ENCODE data around the gene GNA15.

The GNA15 gene

DNA sequence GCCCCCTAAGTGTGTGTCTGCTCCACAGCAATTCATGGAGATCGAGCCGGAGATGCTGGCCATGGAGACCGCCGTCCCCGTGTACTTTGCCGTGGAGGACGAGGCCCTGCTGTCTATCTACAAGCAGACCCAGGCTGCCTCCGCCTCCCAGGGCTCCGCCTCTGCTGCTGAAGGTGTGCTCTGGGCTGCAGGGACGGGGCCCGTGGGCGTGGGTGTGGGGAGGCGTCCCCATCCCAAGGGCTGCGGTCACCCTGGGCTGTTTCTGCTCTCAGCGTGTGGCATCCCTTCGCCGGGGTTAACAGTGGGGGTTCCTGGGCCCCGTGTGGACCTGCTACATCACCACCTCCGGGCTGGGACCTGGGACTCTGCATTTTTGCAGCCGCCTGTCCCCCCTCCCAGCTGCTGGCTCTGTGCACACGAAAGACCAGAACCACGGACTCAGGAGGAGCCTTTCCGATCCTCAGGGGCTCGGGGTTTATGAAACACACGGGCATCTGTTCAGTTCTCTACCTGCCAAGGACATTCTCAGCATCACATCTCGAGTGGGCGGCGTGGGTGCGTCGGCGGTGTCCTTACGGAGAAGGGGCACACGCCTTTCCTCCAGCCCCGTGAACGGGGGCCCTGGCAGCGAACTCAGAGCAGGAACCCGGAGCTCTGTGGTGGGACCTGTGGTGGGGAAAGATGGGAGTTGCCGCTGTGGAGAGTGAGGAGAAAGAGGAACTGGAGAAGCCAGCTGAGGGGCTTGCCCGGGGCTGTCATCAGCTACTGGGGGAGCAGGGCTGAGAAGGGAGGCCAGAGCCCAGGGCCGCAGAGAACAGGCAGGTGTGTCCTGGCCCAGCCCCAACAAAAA lies 57.6 kb downstream of the GNA15 start (continued):
- TF ChIP-seq, protein P1, sequence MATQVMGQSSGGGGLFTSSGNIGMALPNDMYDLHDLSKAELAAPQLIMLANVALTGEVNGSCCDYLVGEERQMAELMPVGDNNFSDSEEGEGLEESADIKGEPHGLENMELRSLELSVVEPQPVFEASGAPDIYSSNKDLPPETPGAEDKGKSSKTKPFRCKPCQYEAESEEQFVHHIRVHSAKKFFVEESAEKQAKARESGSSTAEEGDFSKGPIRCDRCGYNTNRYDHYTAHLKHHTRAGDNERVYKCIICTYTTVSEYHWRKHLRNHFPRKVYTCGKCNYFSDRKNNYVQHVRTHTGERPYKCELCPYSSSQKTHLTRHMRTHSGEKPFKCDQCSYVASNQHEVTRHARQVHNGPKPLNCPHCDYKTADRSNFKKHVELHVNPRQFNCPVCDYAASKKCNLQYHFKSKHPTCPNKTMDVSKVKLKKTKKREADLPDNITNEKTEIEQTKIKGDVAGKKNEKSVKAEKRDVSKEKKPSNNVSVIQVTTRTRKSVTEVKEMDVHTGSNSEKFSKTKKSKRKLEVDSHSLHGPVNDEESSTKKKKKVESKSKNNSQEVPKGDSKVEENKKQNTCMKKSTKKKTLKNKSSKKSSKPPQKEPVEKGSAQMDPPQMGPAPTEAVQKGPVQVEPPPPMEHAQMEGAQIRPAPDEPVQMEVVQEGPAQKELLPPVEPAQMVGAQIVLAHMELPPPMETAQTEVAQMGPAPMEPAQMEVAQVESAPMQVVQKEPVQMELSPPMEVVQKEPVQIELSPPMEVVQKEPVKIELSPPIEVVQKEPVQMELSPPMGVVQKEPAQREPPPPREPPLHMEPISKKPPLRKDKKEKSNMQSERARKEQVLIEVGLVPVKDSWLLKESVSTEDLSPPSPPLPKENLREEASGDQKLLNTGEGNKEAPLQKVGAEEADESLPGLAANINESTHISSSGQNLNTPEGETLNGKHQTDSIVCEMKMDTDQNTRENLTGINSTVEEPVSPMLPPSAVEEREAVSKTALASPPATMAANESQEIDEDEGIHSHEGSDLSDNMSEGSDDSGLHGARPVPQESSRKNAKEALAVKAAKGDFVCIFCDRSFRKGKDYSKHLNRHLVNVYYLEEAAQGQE (tag by site-specific recombination; IDR thresholded peaks at IDR 0.05): no peak
- TF ChIP-seq MEIS1 (CRISPR knock-in tag; IDR thresholded peaks at IDR 0.05; ENCODE audit: borderline replicate concordance): no peak
- no peak for TF ChIP-seq ZNF624 (tag by site-specific recombination; IDR thresholded peaks at IDR 0.05)
- TF ChIP-seq KLF1 (tag by site-specific recombination; IDR thresholded peaks at IDR 0.05): peak; percentile 86
- no peak for TF ChIP-seq ZNF626 (tag by site-specific recombination; IDR thresholded peaks at IDR 0.05)

DNA sequence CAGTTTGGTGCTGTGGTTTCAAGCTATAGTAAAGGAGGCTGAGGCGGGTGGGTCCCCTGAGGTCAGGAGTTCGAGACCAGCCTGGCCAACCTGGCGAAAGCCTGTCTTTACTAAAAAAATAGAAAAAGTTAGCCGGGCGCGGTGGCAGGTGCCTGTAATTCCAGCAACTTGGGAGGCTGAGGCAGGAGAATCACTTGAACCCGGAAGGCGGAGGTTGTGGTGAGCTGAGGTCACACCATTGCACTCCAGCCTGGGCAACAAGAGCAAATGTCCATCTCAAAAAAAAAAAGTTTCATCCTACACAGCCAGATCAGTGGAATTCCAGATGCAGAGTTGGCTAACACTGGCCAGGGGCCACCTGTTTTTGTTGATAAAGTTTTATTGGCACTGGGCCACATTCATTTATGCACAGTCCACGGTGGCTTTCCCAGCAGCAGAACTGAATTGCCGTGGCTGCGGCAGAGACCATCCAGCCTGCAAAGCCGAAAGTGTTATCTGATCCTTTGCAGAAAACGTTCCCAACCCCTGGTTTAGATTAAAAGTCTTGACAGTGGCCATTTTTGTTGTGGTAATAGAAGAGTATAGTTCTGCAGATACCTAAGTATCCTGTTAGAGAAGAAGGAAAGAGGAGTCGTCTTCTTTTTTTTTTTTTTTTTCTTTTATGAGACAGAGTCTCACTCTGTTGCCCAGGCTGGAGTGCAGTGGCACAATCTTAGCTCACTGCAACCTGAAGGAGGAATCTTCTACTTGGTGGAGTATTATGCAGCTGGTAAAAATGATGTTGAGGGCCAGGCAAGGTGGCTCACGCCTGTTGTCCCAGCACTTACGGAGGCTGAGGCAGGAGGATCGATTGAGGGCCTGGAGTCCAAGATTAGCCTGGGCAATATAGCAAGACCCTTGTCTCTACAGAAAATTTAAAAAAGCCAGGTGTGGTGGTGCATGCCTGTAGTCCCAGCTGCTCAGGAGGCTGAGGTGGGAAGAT lies 58.6 kb downstream of the GNA15 start:
- TF ChIP-seq, protein P2, sequence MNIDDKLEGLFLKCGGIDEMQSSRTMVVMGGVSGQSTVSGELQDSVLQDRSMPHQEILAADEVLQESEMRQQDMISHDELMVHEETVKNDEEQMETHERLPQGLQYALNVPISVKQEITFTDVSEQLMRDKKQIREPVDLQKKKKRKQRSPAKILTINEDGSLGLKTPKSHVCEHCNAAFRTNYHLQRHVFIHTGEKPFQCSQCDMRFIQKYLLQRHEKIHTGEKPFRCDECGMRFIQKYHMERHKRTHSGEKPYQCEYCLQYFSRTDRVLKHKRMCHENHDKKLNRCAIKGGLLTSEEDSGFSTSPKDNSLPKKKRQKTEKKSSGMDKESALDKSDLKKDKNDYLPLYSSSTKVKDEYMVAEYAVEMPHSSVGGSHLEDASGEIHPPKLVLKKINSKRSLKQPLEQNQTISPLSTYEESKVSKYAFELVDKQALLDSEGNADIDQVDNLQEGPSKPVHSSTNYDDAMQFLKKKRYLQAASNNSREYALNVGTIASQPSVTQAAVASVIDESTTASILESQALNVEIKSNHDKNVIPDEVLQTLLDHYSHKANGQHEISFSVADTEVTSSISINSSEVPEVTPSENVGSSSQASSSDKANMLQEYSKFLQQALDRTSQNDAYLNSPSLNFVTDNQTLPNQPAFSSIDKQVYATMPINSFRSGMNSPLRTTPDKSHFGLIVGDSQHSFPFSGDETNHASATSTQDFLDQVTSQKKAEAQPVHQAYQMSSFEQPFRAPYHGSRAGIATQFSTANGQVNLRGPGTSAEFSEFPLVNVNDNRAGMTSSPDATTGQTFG (tag by site-specific recombination; IDR thresholded peaks at IDR 0.05; ENCODE audit: borderline replicate concordance): no peak
- TF ChIP-seq, protein P3, sequence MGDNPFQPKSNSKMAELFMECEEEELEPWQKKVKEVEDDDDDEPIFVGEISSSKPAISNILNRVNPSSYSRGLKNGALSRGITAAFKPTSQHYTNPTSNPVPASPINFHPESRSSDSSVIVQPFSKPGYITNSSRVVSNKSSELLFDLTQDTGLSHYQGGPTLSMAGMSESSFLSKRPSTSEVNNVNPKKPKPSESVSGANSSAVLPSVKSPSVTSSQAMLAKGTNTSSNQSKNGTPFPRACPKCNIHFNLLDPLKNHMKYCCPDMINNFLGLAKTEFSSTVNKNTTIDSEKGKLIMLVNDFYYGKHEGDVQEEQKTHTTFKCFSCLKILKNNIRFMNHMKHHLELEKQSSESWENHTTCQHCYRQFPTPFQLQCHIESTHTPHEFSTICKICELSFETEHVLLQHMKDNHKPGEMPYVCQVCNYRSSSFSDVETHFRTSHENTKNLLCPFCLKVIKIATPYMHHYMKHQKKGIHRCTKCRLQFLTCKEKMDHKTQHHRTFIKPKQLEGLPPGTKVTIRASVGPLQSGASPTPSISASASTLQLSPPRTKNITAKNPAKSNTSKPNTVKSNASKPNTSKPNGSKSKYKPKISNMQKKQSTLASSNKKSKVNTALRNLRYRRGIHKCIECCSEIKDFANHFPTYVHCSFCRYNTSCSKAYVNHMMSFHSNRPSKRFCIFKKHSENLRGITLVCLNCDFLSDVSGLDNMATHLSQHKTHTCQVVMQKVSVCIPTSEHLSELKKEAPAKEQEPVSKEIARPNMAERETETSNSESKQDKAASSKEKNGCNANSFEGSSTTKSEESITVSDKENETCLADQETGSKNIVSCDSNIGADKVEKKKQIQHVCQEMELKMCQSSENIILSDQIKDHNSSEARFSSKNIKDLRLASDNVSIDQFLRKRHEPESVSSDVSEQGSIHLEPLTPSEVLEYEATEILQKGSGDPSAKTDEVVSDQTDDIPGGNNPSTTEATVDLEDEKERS (tag by site-specific recombination; IDR thresholded peaks at IDR 0.05): 0 out of 2 replicates have a peak, but pooled peaks have one; percentile 45
- TF ChIP-seq ZNF146 (tag by site-specific recombination; IDR thresholded peaks at IDR 0.05) (peak; percentile 99), ZNF248 (tag by site-specific recombination; IDR thresholded peaks at IDR 0.05) (no peak), ZNF341 (tag by site-specific recombination; IDR thresholded peaks at IDR 0.05; ENCODE audit: low read depth) (no peak), MYNN (tag by site-specific recombination; IDR thresholded peaks at IDR 0.05; ENCODE audit: borderline replicate concordance) (no peak), ZNF175 (tag by site-specific recombination; IDR thresholded peaks at IDR 0.05) (no peak), KLF1 (tag by site-specific recombination; IDR thresholded peaks at IDR 0.05) (peak; percentile 60), ZNF121 (tag by site-specific recombination; IDR thresholded peaks at IDR 0.05) (peak; percentile 91), ZNF138 (tag by site-specific recombination; IDR thresholded peaks at IDR 0.05; ENCODE audit: borderline replicate concordance) (no peak), ZNF76 (tag by site-specific recombination; IDR thresholded peaks at IDR 0.05; ENCODE audit: borderline replicate concordance, low read depth) (no peak), ZNF560 (tag by site-specific recombination; IDR thresholded peaks at IDR 0.05; ENCODE audit: borderline replicate concordance) (no peak), ZNF530 (tag by site-specific recombination; IDR thresholded peaks at IDR 0.05; ENCODE audit: low read depth) (no peak), ZNF48 (tag by site-specific recombination; IDR thresholded peaks at IDR 0.05) (no peak)
- TF ChIP-seq, protein P4, sequence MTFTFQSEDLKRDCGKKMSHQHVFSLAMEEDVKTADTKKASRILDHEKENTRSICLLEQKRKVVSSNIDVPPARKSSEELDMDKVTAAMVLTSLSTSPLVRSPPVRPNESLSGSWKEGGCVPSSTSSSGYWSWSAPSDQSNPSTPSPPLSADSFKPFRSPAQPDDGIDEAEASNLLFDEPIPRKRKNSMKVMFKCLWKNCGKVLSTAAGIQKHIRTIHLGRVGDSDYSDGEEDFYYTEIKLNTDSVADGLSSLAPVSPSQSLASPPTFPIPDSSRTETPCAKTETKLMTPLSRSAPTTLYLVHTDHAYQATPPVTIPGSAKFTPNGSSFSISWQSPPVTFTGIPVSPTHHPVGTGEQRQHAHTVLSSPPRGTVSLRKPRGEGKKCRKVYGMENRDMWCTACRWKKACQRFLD (tag by site-specific recombination; IDR thresholded peaks at IDR 0.05): no peak
- TF ChIP-seq, protein P5, sequence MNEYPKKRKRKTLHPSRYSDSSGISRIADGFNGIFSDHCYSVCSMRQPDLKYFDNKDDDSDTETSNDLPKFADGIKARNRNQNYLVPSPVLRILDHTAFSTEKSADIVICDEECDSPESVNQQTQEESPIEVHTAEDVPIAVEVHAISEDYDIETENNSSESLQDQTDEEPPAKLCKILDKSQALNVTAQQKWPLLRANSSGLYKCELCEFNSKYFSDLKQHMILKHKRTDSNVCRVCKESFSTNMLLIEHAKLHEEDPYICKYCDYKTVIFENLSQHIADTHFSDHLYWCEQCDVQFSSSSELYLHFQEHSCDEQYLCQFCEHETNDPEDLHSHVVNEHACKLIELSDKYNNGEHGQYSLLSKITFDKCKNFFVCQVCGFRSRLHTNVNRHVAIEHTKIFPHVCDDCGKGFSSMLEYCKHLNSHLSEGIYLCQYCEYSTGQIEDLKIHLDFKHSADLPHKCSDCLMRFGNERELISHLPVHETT (tag by site-specific recombination; IDR thresholded peaks at IDR 0.05): no peak
- H3K9me3 ChIP-seq (ENCODE audit: control insufficient read depth, insufficient read depth, low read depth, low read length): no peaks in the 10 kb centered on the region
- ChIA-PET POLR2A (no interaction called here), CTCF (interaction anchor here (0.6 to 1.1 kb wide), 3 partner anchors 119 to 1434 kb away, joined by 3 to 4 read pairs (median 3); no protein-coding TSS in a partner anchor)
- no peaks in the 10 kb centered on the region for H3K4me1 ChIP-seq (ENCODE audit: control insufficient read depth, insufficient read depth, low read length)
- peaks cover 0 to 56% of the 10 kb centered on the region in 2 experiments; a peak in 2 of 3 replicates for H3K36me3 ChIP-seq (ENCODE audit: control insufficient read depth in 2 of 2, insufficient read depth in 1 of 2, low read length in 2 of 2)
- no peak overlapping the region for H3K27ac ChIP-seq (ENCODE audit: extremely low read depth, low read depth, low read length)
- no peak overlapping the region for H3K4me3 ChIP-seq (ENCODE audit: low read depth, low read length)
